Fibroblast of skin of left quadriceps (primary cell): ENCODE data around the gene HTR4.
"Not testable (repeated sequence)": the region's sequence is repeated elsewhere in the genome, so short reads cannot be mapped to it uniquely, and the experiment has no call there.

Experiments used
- DNase-seq, 2 experiments: peaks; one replicate each; pipeline ENCODE4 v3.0.0-alpha.2; 2013; ENCODE audit warnings: low read depth in 2 of 2

HTR4 gene

DNA sequence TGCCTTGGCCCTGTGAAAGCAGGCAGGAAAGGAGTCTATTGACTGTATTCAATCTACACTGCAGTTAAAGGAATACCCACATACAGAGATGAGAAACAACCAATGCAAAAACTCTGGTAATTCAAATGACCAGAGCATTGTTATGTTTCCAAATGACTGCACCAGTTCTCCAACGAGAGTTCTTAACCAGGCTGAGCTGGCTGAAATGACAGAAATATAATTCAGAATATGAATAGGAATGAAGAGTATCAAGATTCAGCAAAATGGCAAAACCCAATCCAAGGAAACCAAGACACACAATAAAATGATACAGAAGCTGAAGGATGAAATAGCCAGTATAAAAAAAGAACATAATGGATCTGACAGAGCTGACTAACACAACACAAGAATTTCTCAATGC lies 119.1 kb downstream of the HTR4 start:
- DNase-seq: no peak

DNA sequence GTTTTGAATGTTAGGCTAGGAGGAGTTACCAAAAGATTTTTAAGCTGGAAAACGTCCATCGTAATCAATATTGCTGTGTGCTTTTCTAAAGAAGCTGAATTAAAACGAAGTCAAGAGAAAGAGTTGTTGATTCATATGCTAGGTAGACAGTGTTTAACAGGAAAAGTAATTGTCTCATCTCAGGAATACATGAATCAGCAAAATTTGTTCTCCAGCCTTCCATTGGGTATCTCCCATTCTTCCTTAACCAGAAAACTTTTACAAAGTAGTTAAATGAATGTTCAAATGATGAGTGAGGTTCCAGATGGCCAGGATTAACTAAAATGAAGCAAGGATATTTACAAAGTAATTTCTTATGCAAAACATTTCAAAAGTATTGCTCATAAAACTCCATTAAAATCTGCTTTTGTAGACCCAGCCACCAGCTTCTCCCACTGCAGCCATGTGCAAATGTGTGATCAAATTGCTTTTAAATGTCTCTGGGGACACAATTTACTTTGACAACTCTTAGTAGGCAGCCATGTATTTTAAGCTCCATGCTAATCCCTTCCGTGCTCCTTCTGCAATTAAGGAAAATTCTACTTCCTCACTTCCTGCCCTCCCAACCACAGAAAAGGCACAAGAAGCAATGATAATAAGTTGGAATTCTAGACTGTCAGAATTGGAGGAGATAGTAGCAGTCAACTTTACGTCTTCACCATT lies 121.2 kb downstream of the HTR4 start:
- no peak for DNase-seq

DNA sequence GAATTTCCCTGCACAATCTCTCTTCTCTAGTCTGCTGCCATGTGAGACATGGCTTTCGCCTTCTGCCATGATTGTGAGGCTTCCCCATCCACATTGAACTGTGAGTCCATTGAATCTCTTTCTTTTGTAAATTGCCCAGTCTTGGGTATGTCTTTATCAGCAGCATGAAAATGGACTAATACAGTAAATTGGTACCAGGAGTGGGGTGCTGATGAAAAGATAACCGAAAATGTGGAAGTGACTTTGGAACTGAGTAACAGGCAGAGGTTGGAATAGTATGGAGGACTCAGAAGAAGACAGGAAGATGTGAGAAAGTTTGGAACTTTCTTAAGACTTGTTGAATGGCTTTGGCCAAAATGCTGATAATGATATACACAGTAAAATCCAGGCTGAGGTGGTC lies 124.9 kb downstream of the HTR4 start:
- DNase-seq: not testable (repeated sequence)

DNA sequence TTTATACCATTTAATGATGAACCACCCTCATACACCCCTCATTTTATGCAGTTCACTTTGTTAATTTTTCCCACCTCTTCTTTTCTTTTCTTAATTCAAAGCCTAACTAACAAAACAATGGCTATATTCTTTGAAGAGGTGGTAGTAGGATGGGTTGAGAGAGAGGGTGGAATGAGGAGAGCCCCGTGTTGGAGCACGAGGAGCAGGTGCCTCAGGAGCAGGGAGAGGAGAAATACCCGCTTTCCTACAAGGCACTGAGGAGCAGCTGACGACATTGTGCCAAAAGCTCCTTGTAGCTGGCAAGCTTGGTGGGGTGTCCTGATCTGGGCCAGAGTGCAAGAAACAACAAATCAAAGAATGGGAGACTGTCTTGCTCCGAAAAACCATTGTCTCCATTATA lies 129.6 kb downstream of the HTR4 start:
- DNase-seq: no peak

DNA sequence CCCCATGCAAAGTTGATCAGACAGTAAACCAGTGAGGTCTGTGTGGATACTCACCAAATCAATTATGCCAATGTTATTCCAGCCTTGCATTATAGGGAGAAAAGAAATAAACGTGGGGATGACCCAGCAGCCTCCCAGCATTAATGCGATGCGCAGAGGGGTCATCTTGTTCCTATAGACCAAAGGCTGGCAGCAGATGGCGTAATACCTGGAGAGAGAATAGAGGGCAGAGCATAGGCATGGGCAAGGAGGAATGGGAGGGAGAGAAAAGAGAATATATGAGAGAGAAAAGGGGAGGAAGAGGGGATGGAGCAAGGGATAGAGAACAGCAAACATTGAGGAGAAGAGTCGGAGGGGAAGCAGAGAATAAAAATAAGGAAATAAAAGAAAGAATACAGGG lies 131.2 kb downstream of the HTR4 start:
- no peak for DNase-seq

DNA sequence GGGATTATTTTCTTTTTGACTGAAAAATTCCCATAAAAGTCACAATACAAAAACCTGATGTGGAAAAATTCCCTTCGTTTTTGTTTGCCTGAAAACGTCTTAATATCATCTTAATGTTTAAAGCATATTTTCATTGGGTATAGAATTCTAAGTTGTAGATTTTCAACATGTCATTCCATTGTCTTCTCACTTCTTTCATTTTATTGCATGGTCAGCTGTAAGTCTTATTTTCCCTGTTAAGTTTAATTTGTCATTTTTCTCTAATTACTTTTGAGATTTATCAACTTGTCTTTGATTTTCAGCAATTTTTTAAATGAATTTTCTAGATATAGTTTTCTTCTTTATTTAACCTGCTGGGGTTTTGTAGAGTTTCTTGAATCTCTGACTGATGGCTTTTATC lies 138.9 kb downstream of the HTR4 start:
- no peak for DNase-seq

DNA sequence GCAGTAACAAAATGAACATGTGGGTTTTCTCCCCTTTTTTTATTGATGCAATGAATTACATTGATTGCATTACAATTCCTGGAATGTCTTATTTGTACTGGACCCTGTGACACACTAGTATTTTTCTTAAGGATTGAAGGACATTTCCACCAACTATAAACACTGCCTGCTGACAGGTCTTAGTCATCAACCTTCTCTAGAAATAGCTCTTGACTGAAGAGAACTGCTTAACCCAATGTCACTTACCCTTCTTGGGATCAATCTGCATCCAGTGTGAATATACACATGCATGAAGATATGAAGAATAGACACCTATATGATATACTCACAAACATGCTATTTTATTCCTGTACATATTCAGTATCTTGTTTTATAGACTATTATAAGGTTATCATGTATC lies 140.0 kb downstream of the HTR4 start:
- no peak for DNase-seq

DNA sequence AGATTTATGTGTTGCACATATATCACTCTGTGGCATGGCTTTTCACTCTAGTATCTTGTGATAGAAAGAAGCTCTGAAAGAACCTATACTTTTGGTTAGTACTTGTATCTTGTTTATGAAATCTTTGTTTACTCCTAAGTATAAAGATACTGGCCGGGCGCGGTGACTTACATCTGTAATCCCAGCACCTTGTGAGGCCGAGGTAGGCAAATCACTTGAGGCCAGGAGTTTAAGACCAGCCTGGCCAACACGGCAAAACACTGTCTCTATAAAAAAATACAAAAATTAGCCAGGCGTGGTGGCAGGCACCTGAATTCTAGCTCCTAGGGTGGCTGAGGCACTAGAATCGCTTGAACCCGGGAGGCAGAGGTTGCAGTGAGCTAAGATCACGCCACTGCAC lies 141.8 kb downstream of the HTR4 start:
- no peak for DNase-seq

DNA sequence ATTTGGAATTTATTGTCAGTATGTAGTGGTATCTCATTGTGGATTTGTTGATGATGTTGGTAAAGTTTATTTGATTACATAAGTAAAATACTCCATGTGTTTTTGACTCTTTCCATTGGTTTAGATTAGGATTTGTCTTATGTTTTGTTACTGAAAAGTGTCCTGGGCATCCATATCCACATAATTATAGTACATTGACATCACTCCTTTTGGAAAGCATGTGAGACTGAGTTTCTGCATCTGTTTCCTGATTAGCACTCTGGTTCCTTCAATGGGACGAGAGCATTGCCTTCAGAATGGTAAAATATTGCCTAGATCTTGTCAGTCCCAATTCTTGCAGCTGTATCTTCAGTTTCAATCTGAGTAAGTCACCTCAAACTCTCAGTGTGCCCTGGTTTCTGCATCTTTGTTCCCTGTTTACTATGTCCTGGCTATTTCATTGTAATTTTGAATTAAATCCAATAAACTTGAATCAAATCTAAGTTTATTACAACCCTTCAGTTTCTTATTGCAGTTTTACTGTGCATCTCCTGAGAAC lies 142.4 kb downstream of the HTR4 start:
- DNase-seq: no peak

DNA sequence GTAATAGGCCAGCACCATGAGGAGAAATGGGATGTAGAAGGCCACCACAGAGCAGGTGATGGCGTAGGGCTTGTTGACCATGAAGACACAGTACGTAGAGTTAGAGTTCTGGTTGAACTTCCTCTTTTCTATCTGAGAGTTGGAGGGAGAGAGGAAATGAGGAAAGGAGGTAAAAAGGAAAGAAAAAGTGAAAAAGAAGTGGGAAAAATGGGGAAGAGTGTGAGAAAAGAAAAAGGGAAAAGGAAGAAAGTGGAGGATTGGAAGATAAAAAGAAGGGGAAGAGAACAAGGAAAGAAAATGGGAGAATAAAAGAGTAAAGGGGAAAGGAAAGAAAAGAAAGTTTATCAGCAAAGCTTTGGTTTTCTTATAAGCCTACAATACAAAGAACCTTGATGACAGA lies 144.4 kb downstream of the HTR4 start:
- no peak for DNase-seq

DNA sequence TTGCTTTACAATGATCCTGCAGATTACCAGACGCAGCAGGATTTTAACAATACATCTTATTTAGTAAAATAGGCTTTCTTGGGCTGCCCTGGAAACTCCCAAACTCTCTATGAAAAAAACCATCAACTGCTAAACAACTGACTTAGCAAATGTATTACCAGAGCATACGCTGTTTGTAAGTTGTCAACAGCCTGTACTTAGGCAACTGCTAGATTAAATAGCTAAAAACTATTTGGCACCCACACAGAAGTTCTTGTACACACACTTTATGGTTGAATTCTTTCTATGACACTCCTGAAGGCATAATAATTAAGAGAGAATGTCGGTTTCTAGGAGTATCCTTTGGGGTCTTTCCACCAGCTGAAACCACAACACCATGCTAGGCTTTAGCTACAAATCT lies 146.7 kb downstream of the HTR4 start:
- no peak for DNase-seq

DNA sequence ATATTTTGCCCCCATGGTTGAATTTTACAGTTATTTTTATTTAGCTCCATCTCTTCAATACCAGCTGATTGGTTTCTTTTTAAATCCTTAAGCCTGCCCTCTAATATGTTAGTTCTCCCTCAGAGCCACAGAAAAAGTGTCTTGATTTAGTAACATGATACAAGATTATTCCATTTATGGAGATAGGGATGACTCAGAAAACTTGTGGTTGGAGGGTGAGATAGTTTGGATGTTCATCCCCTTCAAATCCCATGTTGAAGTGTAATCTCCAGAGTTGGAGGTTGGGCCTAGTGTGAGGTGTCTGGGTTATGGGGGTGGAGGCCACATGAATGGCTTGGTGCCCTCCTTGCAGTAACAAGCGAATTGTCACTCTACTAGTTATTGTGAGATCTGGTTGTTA lies 154.9 kb downstream of the HTR4 start:
- DNase-seq: no peak

DNA sequence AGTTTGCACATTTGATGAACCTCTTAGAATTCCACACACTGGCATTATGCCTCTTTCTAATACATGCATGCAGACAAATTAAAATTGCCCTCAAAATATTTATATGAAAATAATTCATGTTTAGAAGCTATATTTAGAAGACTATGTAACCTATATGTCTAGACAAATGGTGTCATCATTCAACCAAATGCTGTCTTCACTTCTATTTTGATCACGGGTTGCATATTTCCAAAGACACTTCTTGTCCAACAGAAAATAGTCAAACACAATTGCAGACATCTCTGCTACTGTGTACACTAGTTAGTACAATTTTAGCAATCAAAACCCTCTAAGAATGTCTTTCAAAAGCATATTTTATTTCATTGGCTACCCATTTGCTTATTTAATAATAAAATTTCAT lies 156.6 kb downstream of the HTR4 start:
- no peak for DNase-seq

DNA sequence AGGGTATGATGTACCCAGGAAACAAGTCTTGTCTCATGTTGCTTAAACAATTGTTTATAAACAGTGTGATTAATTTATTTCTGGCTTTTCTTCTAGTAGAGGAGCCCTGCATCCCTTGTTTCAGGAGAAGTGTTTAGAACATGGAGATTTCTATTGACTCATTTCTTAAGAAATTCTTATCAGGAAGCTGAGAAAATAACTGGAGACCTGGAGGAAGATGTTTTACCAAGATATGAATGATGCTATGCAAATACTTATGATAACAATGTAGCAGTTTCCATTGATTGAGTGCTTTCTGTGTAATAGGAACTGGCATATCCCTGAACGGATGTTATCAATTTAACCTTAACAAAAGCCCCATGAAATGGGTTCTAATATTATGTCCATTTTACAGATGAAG lies 162.0 kb downstream of the HTR4 start:
- no peak for DNase-seq

DNA sequence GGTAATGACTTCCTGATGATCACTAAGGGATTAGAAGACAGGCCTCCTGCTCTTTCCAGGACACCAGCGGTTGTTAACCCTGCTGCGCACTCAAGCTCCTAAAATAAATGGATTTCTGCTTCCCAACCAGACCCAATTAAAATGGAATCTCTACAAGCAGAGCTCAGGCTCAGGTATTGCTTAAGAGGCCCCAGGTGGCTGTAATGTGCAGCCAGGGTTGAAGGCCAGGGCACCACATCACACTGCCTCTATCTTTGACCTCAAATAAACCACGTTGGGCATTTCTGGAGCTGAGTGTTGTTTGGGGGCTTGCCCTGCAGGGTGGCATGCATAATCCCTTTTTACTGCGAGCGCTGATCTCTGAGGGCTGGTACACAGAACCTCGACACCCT lies 162.5 kb downstream of the HTR4 start:
- no peak for DNase-seq

DNA sequence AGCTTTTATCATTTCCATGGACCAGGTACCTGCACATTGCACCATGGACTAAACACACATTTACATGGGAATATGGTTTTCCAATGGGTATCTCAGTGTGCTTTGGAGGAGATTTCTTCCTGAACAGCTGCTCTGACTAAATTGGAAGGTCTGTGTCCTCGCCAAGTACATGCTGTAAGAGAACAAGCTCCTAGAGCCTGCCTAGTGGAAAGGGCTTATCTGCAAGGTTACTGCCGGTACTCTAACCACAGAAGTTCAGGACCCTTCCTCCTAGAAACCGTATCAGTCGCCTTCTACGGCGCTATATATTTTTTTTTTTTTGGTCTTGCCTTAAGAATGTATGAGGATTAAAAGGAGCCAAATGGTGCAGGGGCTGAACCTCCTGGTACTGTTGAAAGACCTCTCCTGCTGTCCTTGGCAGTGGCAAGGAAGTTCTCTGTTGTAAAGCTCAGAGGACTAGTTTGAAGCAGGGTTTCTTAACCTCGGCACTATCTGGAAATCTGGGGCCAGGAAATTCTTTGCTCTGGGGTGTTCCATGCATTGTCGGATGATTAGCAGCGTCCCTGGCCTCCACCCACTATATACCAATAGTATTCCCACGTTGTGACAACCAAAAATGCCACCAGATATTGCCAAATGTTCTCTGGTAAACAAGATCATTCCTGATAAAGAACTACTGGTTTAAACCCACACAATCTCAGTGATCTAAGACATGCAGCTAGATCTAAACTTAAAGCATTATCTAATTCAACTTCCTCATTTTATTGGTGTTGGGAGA lies 163.1 kb downstream of the HTR4 start:
- no peak for DNase-seq

DNA sequence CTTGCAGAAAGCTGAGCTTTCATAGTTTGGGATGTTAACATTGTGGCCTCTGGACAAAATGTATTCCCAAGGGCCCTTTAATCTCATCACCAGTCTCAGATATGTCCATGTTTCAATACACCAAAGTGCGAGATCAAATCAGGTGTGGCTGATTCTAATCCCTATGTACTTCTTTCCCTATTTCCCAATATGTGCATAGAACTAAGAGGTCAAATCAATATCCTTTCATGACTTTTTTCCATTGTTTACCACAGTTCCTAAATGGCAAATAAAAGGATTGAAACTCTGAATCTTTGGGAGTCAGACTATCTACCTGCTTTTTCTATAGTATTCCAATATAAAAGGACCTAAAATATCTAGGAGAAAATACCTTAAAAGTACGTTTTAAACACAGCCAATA lies 165.6 kb downstream of the HTR4 start:
- no peak for DNase-seq

DNA sequence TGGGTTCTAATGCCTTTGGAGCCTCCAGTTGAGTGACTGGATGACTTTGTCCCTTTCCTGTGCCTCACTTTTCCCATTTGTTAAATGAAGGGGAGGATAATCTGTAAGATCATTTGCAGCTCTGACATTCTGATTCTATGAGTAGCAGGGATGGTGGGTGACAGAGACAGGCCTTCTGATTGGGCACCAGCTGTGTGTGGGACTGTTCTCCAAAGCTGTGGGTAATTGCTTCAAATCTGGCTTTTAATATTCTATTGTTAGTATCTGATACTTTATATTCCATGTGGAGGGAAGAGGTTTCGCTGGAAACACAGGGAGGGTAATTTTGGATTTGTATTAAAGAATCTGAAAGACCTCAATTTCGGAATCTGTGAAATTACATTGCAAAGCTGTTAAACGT lies 167.9 kb downstream of the HTR4 start:
- DNase-seq: no peak

DNA sequence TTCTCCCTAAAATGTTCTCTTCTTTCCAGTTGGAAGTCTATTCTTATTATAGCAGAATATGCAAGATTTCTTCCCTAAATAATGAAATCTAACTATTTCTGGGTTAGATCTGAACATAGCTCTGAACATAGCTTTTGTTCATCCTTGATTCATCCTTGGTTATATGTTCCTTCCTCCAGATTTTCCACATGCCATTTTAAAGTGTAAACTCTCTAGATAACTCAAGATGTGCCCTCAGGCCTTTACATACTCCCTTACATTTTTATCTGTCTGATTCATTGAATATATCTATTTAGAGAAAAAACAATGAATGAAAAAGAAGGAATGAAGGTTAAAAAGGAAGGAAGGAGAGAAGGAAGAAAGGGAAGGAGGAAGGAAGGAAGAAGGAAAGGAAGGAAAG lies 169.7 kb downstream of the HTR4 start:
- no peak for DNase-seq

DNA sequence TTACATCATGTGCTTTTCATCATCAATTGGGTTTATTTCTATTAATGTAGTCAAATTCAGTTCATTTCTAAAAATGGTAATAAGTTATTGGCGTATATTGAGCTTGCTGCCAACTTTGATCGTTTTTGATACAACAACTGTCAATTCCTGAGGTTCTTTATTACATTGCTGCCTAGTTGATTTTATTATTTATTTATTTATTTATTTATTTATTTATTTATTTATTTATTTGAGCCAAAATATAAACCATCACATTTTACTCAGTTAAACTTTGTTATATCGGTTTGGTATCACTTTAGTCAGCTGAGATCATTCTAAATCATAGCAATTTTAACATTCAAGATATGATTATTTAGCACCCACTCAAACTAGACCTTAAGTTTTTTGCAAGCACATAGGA lies 170.6 kb downstream of the HTR4 start:
- no peak for DNase-seq

DNA sequence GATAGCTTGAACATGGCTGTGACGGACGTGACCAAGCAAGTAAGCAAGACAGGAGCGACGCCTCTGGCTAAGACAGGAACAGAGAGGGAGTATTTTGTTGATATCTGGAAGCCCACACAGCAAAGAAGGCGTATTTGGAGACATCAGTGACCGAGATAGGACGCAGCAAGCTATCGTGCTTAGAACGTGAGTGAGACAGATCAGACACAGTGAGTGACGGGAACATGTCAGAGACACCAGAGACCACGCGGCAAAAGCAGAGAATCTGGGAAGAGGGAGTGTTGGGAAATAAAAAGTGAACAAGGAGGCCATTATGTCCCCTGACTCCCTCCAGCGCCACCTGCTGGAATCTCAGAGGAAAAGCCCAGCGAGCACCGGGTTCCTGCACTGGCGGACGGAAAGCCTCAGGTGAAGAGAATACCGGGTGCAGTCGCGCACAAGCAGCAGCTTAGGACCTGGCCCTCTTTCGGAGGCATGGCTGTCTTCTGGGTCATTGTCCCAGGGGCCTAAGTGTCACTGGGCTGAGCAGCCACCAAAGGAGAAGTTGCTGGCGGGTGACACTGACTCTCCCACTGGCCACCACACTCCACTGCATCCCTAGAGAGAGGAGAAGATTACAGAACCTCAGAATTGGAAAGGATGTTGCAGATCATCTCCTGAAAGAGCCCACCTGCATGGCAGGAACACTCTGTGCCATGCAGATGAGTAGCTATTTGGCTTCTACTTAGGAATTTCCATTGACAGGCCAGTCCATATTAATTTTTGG lies 171.4 kb downstream of the HTR4 start:
- peak in 1 of 2 experiments; percentile 3 for DNase-seq

DNA sequence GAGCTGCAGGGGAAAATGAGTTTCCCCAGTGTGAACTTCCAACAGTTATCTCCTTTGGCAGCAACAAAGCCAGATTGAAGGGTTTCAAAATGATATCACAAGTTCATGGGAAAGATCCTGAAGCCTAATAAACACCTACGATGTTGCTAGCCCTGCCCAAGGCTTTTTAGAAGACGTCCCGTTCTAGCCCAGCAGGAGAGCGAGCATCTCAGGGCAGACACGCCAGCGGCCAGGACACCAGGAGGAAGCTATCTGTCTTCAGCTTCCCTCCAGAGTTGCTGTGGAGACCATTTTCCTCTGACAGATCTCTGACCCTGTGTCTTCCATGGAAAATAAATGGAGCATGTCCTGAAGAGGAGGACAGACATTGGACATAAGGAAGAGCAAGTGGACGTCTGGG lies 172.1 kb downstream of the HTR4 start:
- DNase-seq: no peak

DNA sequence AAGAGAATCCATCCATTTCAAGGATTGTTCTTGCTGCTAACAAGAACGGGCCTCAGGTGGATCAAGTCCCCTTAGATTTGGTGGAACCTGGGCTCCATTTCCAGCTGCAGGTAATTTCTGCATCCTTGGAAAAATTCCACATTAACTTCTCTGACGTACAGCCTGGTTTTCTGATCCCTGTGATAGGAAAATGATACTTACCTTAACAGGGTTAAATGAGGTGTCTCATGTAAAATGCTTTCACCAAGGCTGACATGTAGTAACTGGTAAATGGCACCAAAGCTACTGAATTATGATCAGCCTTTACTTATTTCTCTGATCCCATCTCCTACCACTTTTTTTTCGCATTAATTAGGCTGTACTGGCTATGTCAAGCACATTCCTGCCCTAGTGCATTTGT lies 176.9 kb downstream of the HTR4 start:
- DNase-seq: no peak
